WTC11 (cell line): ENCODE measurements around the gene CACNA1C. TPM values are rescaled to one million over a fixed set of nuclear protein-coding genes. Genes with fewer than 3 reads are reported as not detected.

Source experiments
- ATAC-seq: fragments of 200-7000 bp; cut with Tn5 transposase; 2 replicates; pipeline ENCODE4 v1.10.0; 2021; ENCODE audit warnings: mild to moderate bottlenecking, moderate library complexity
- CTCF ChIA-PET: fragments of 300-600 bp; sonication (Branson Sonifier 250); formaldehyde crosslinking; loops from one replicate; lab custom pipeline; 2021; ENCODE audit warnings: antibody characterized with exemption; lab: Charles Lee
- POLR2A ChIA-PET: fragments of 350-600 bp; sonication (Branson Sonifier 250); formaldehyde crosslinking; loops from one replicate; lab custom pipeline; 2021; ENCODE audit warnings: antibody characterized with exemption; lab: Charles Lee
- DNase-seq: peaks from one replicate; pipeline ENCODE4 v3.0.0; 2021; ENCODE audit warnings: low spot score
- H3K27ac Mint-ChIP-seq: 2 replicates; pipeline ENCODE4 v1.8.0; 2021; ENCODE audit warnings: mixed read lengths
- H3K27me3 Mint-ChIP-seq: 2 replicates; pipeline ENCODE4 v1.8.0; 2021; ENCODE audit warnings: low read depth, mild to moderate bottlenecking, moderate library complexity, mixed read lengths
- H3K36me3 Mint-ChIP-seq: 2 replicates; pipeline ENCODE4 v1.8.0; 2021; ENCODE audit warnings: mixed read lengths
- H3K4me1 Mint-ChIP-seq: 2 replicates; pipeline ENCODE4 v1.8.0; 2022; ENCODE audit warnings: mixed read lengths
- H3K4me3 Mint-ChIP-seq: 2 replicates; pipeline ENCODE4 v1.8.0; 2021; ENCODE audit warnings: mild to moderate bottlenecking, moderate library complexity, mixed read lengths
- H3K9me3 Mint-ChIP-seq: 2 replicates; pipeline ENCODE4 v1.8.0; 2021; ENCODE audit warnings: mixed read lengths
- CREM ChIP-seq: sonication (generic); formaldehyde crosslinking; IDR thresholded peaks from 2 replicates; pipeline ENCODE4 v1.8.1; 2022; ENCODE audit warnings: mild to moderate bottlenecking, missing genetic modification reagents, moderate library complexity
- ELF4 ChIP-seq: sonication (generic); formaldehyde crosslinking; IDR thresholded peaks from 2 replicates; pipeline ENCODE4 v1.8.1; 2022; ENCODE audit warnings: low read depth, mild to moderate bottlenecking, moderate library complexity, missing genetic modification reagents
- EMX1 ChIP-seq: fragments of 250-450 bp; sonication (Bioruptor Pico); IDR thresholded peaks from 2 replicates; pipeline ENCODE4 v1.8.0; 2021; ENCODE audit warnings: mild to moderate bottlenecking
- ETV6 ChIP-seq: sonication (generic); formaldehyde crosslinking; IDR thresholded peaks from 2 replicates; pipeline ENCODE4 v1.8.1; 2022; ENCODE audit warnings: mild to moderate bottlenecking, missing genetic modification reagents
- FOXP1 ChIP-seq: sonication (generic); formaldehyde crosslinking; IDR thresholded peaks from 2 replicates; pipeline ENCODE4 v1.8.0; 2022; ENCODE audit warnings: missing genetic modification reagents, mild to moderate bottlenecking, moderate library complexity, borderline replicate concordance
- FOXP4 ChIP-seq: sonication (generic); formaldehyde crosslinking; IDR thresholded peaks from 2 replicates; pipeline ENCODE4 v1.8.0; 2022; ENCODE audit warnings: mild to moderate bottlenecking, missing genetic modification reagents
- GABPB1 ChIP-seq: sonication (generic); formaldehyde crosslinking; IDR thresholded peaks from 2 replicates; pipeline ENCODE4 v1.8.1; 2023; ENCODE audit warnings: mild to moderate bottlenecking, missing genetic modification reagents
- HMGXB4 ChIP-seq: sonication (generic); formaldehyde crosslinking; IDR thresholded peaks from 2 replicates; pipeline ENCODE4 v1.8.1; 2023; ENCODE audit warnings: mild to moderate bottlenecking, moderate library complexity, missing genetic modification reagents
- JAZF1 ChIP-seq: fragments of 250-450 bp; sonication (Bioruptor Pico); IDR thresholded peaks from 2 replicates; pipeline ENCODE4 v1.9.0; 2021; ENCODE audit warnings: moderate library complexity, mild to moderate bottlenecking, inconsistent platforms
- MXD4 ChIP-seq: fragments of 250-450 bp; sonication (Bioruptor Pico); IDR thresholded peaks from 2 replicates; pipeline ENCODE4 v1.8.0; 2021; ENCODE audit warnings: mild to moderate bottlenecking, moderate library complexity, borderline replicate concordance
- PRRX2 ChIP-seq: fragments of 250-450 bp; sonication (Bioruptor Pico); IDR thresholded peaks from 2 replicates; pipeline ENCODE4 v1.8.0; 2021; ENCODE audit warnings: mild to moderate bottlenecking
- RELA ChIP-seq: sonication (generic); formaldehyde crosslinking; IDR thresholded peaks from 2 replicates; pipeline ENCODE4 v1.8.1; 2022; ENCODE audit warnings: missing genetic modification reagents, mild to moderate bottlenecking, borderline replicate concordance
- ZNF138 ChIP-seq: sonication (generic); formaldehyde crosslinking; conservative IDR thresholded peaks from 2 replicates; pipeline ENCODE4 v1.8.1; 2022; ENCODE audit warnings: mild to moderate bottlenecking, moderate library complexity, missing genetic modification reagents
- ZNF232 ChIP-seq: sonication (generic); formaldehyde crosslinking; IDR thresholded peaks from 2 replicates; pipeline ENCODE4 v1.8.0; 2022; ENCODE audit warnings: mild to moderate bottlenecking, missing genetic modification reagents
- ZNF317 ChIP-seq: sonication (generic); formaldehyde crosslinking; IDR thresholded peaks from 2 replicates; pipeline ENCODE4 v1.8.1; 2023; ENCODE audit warnings: low read depth, mild to moderate bottlenecking, moderate library complexity, missing genetic modification reagents, borderline replicate concordance
- ZNF416 ChIP-seq: fragments of 250-450 bp; sonication (Bioruptor Pico); IDR thresholded peaks from 2 replicates; pipeline ENCODE4 v1.9.0; 2021; ENCODE audit warnings: mild to moderate bottlenecking, inconsistent platforms
- total RNA-seq: library from RNA; stranded (reverse); gene quantifications from 3 replicates; pipeline ENCODE4 v1.2.3, GENCODE V29; 2021
- TF ChIP-seq, protein P1 (sequence below): sonication (generic); formaldehyde crosslinking; IDR thresholded peaks from 2 replicates; pipeline ENCODE4 v1.8.1; 2022; ENCODE audit warnings: missing genetic modification reagents, borderline replicate concordance
- TF ChIP-seq, protein P2 (sequence below): sonication (generic); formaldehyde crosslinking; conservative IDR thresholded peaks from 2 replicates; pipeline ENCODE4 v1.8.1; 2022; ENCODE audit warnings: mild to moderate bottlenecking, missing genetic modification reagents
- TF ChIP-seq, protein P3 (sequence below): sonication (generic); formaldehyde crosslinking; IDR thresholded peaks from 2 replicates; pipeline ENCODE4 v1.8.1; 2023; ENCODE audit warnings: mild to moderate bottlenecking, missing genetic modification reagents, moderate library complexity
- TF ChIP-seq, protein P4 (sequence below): fragments of 250-450 bp; sonication (Bioruptor Pico); IDR thresholded peaks from 2 replicates; pipeline ENCODE4 v1.9.0; 2021; ENCODE audit warnings: mild to moderate bottlenecking
- TF ChIP-seq, protein P5 (sequence below): fragments of 250-450 bp; sonication (Bioruptor Pico); IDR thresholded peaks from 2 replicates; pipeline ENCODE4 v1.9.0; 2021; ENCODE audit warnings: mild to moderate bottlenecking
- TF ChIP-seq, protein P6 (sequence below): sonication (generic); formaldehyde crosslinking; IDR thresholded peaks from 2 replicates; pipeline ENCODE4 v1.8.0; 2023; ENCODE audit warnings: missing genetic modification reagents

The CACNA1C gene
- total RNA-seq, 1 experiment from 2014 or later: 1.7 TPM

DNA sequence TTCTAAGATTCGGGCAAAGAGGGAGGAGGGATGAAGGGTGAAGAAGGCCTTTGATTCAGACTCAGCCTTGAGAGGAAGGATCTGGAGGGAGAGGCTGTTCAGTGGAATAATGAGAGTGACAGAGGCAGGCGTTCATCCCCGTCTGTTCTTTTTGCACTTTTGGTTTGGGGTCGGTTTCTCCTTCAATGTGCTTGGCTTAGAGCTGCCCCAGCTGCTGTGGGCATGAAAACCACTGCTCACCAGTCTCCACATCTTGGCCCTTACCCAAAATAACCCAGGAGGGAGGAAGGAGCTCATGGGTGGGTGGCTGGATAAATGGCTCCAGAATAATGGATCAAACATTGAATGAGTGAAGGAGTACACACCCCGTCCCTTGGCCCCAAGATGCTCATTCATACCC lies 480.2 kb downstream of the CACNA1C start:
- Mint-ChIP-seq H3K27me3 (no peaks in the 10 kb centered on the region), H3K4me1 (peaks cover 22% of the 10 kb centered on the region)
- POLR2A ChIA-PET: no interaction called here
- TF ChIP-seq, protein P1, sequence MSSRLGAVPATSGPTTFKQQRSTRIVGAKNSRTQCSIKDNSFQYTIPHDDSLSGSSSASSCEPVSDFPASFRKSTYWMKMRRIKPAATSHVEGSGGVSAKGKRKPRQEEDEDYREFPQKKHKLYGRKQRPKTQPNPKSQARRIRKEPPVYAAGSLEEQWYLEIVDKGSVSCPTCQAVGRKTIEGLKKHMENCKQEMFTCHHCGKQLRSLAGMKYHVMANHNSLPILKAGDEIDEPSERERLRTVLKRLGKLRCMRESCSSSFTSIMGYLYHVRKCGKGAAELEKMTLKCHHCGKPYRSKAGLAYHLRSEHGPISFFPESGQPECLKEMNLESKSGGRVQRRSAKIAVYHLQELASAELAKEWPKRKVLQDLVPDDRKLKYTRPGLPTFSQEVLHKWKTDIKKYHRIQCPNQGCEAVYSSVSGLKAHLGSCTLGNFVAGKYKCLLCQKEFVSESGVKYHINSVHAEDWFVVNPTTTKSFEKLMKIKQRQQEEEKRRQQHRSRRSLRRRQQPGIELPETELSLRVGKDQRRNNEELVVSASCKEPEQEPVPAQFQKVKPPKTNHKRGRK (CRISPR knock-in tag): no peak
- TF ChIP-seq HMGXB4 (CRISPR knock-in tag) (no peak), FOXP1 (no peak), EMX1 (CRISPR knock-in tag) (no peak), MXD4 (CRISPR knock-in tag) (no peak), FOXP4 (CRISPR knock-in tag) (no peak), ELF4 (CRISPR knock-in tag) (no peak)
- TF ChIP-seq, protein P2, sequence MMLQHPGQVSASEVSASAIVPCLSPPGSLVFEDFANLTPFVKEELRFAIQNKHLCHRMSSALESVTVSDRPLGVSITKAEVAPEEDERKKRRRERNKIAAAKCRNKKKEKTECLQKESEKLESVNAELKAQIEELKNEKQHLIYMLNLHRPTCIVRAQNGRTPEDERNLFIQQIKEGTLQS: no peak
- TF ChIP-seq, protein P3, sequence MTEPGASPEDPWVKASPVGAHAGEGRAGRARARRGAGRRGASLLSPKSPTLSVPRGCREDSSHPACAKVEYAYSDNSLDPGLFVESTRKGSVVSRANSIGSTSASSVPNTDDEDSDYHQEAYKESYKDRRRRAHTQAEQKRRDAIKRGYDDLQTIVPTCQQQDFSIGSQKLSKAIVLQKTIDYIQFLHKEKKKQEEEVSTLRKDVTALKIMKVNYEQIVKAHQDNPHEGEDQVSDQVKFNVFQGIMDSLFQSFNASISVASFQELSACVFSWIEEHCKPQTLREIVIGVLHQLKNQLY (CRISPR knock-in tag): no peak
- TF ChIP-seq, protein P4, sequence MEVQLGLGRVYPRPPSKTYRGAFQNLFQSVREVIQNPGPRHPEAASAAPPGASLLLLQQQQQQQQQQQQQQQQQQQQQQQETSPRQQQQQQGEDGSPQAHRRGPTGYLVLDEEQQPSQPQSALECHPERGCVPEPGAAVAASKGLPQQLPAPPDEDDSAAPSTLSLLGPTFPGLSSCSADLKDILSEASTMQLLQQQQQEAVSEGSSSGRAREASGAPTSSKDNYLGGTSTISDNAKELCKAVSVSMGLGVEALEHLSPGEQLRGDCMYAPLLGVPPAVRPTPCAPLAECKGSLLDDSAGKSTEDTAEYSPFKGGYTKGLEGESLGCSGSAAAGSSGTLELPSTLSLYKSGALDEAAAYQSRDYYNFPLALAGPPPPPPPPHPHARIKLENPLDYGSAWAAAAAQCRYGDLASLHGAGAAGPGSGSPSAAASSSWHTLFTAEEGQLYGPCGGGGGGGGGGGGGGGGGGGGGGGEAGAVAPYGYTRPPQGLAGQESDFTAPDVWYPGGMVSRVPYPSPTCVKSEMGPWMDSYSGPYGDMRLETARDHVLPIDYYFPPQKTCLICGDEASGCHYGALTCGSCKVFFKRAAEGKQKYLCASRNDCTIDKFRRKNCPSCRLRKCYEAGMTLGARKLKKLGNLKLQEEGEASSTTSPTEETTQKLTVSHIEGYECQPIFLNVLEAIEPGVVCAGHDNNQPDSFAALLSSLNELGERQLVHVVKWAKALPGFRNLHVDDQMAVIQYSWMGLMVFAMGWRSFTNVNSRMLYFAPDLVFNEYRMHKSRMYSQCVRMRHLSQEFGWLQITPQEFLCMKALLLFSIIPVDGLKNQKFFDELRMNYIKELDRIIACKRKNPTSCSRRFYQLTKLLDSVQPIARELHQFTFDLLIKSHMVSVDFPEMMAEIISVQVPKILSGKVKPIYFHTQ (CRISPR knock-in tag): no peak
- TF ChIP-seq, protein P5, sequence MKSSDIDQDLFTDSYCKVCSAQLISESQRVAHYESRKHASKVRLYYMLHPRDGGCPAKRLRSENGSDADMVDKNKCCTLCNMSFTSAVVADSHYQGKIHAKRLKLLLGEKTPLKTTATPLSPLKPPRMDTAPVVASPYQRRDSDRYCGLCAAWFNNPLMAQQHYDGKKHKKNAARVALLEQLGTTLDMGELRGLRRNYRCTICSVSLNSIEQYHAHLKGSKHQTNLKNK: no peak
- TF ChIP-seq, all 79 proteins: peak for 0
- no peaks in the 10 kb centered on the region for H3K9me3 Mint-ChIP-seq
- CTCF ChIA-PET: no interaction called here
- H3K27ac Mint-ChIP-seq: no peak overlapping the region
- H3K4me3 Mint-ChIP-seq: no peak overlapping the region
- DNase-seq (no peak), ATAC-seq (no peak)
- no peaks in the 10 kb centered on the region for H3K36me3 Mint-ChIP-seq

DNA sequence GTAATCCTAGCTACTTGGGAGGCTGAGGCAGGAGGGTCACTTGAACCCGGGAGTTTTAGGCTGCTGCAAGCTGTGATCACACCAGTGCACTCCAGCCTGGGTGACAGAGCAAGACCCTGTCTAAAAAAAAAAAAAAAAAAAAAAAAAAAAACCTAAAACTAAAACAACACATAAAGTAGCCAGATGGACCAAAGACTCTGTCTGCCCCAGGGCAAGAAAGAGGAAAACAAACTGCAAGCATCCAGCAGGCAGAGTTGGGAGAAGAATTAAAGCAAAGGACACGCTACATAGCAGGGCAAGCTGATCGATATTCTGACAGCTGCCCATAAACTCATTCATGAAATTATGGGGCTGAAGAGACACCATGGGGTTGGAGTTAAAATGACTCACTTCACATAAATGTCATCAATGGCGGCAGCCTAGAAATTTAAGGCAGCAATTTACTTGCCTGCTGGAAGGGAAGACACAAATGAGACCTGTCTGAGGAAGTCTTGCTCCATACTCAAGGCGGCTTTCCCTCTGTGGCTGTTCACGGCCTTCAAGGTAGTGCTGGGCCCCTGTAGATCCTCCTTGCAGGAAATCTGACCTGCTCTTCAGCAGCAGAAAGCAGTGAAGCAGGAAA lies 482.9 kb downstream of the CACNA1C start:
- Mint-ChIP-seq H3K27me3 (no peaks in the 10 kb centered on the region), H3K4me3 (no peak overlapping the region), H3K27ac (no peak overlapping the region), H3K36me3 (no peaks in the 10 kb centered on the region), H3K4me1 (peaks cover 22% of the 10 kb centered on the region), H3K9me3 (no peaks in the 10 kb centered on the region)
- DNase-seq: no peak
- no peak for TF ChIP-seq PRRX2
- TF ChIP-seq FOXP1: no peak
- TF ChIP-seq ZNF416: no peak
- TF ChIP-seq CREM: no peak
- TF ChIP-seq JAZF1: no peak
- no peak for TF ChIP-seq GABPB1
- no peak for TF ChIP-seq ZNF317
- no peak for TF ChIP-seq ETV6 (CRISPR knock-in tag)
- TF ChIP-seq, protein P6, sequence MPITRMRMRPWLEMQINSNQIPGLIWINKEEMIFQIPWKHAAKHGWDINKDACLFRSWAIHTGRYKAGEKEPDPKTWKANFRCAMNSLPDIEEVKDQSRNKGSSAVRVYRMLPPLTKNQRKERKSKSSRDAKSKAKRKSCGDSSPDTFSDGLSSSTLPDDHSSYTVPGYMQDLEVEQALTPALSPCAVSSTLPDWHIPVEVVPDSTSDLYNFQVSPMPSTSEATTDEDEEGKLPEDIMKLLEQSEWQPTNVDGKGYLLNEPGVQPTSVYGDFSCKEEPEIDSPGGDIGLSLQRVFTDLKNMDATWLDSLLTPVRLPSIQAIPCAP (CRISPR knock-in tag): no peak
- TF ChIP-seq ZNF138 (CRISPR knock-in tag): no peak
- no peak for TF ChIP-seq ZNF232 (CRISPR knock-in tag)
- TF ChIP-seq RELA (CRISPR knock-in tag): no peak
- CTCF ChIA-PET: interaction anchor here (0.6 to 0.7 kb wide), 3 partner anchors 31 to 1542 kb away, joined by 3 to 4 read pairs (median 3); no protein-coding TSS in a partner anchor
- no peak for ATAC-seq
- POLR2A ChIA-PET: no interaction called here
